ENCODE data around the gene LAMA5. TPM values are rescaled to one million over a fixed set of nuclear protein-coding genes. Genes with fewer than 3 reads are reported as not detected.

LAMA5 gene
- total RNA-seq, 1 donor from 2014 or later: 70.9 TPM

GRCh38 chr20:62358171-62359042, 8.7 kb downstream of the LAMA5 start:
- H3K4me1 ChIP-seq: peaks cover 96% of the 10 kb centered on the region
- H3K4me3 ChIP-seq: peak overlapping the region; percentile 53
- TF ChIP-seq, protein P1, sequence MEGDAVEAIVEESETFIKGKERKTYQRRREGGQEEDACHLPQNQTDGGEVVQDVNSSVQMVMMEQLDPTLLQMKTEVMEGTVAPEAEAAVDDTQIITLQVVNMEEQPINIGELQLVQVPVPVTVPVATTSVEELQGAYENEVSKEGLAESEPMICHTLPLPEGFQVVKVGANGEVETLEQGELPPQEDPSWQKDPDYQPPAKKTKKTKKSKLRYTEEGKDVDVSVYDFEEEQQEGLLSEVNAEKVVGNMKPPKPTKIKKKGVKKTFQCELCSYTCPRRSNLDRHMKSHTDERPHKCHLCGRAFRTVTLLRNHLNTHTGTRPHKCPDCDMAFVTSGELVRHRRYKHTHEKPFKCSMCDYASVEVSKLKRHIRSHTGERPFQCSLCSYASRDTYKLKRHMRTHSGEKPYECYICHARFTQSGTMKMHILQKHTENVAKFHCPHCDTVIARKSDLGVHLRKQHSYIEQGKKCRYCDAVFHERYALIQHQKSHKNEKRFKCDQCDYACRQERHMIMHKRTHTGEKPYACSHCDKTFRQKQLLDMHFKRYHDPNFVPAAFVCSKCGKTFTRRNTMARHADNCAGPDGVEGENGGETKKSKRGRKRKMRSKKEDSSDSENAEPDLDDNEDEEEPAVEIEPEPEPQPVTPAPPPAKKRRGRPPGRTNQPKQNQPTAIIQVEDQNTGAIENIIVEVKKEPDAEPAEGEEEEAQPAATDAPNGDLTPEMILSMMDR (IDR thresholded peaks at IDR 0.05; ENCODE audit: borderline replicate concordance): no peak
- no peaks in the 10 kb centered on the region for H3K27me3 ChIP-seq (ENCODE audit: low read depth)
- intact Hi-C loops (cut with micrococcal nuclease): no loop called here
- H3K27ac ChIP-seq (replicated peaks): peak overlapping the region; percentile 98
- H3K36me3 ChIP-seq: peaks cover 8% of the 10 kb centered on the region
- no peaks in the 10 kb centered on the region for H3K9me3 ChIP-seq (replicated peaks)
- DNase-seq: peak; percentile 43

DNA sequence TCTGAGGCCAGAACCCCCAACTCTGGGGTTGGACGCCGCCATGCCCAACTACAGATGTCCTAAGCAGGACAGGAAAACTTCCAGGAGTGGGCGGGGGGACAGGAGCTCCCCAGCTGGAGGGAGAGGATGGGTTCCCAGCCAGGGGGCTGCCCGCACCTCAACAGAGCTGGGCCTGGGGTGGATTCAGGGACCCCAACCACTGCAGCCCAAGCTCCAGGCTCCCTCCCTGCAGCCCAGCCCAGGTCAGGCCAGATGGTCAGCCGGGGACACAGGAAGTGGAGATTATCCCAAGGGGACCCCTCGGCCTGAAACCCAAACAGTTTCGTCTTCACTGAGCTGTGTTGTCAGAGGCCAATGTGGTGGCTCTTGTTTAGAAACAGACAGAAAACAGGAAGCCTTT, 9.4 kb downstream of the LAMA5 start:
- Histone ChIP-seq H3K9me3 (replicated peaks) (no peaks in the 10 kb centered on the region), H3K27ac (replicated peaks) (peak overlapping the region; percentile 98), H3K27me3 (ENCODE audit: low read depth) (no peaks in the 10 kb centered on the region), H3K4me1 (peaks cover 96% of the 10 kb centered on the region), H3K36me3 (peaks cover 8% of the 10 kb centered on the region), H3K4me3 (peak overlapping the region; percentile 53)
- TF ChIP-seq, protein P1 (IDR thresholded peaks at IDR 0.05; ENCODE audit: borderline replicate concordance): no peak
- DNase-seq: peak; percentile 33
- intact Hi-C loops (cut with micrococcal nuclease): no loop called here

- Histone ChIP-seq H3K4me1 (peaks cover 96% of the 10 kb centered on the region), H3K9me3 (replicated peaks) (no peaks in the 10 kb centered on the region), H3K27ac (replicated peaks) (peak overlapping the region; percentile 98), H3K27me3 (ENCODE audit: low read depth) (no peaks in the 10 kb centered on the region), H3K36me3 (peaks cover 10% of the 10 kb centered on the region), H3K4me3 (peak overlapping the region; percentile 53)
- TF ChIP-seq, protein P1 (IDR thresholded peaks at IDR 0.05; ENCODE audit: borderline replicate concordance): no peak
- peak; percentile 75 for DNase-seq
- intact Hi-C loops (cut with micrococcal nuclease): no loop called here
Measured at GRCh38 chr20:62357187-62357667, 9.9 kb downstream of the LAMA5 start.

DNA sequence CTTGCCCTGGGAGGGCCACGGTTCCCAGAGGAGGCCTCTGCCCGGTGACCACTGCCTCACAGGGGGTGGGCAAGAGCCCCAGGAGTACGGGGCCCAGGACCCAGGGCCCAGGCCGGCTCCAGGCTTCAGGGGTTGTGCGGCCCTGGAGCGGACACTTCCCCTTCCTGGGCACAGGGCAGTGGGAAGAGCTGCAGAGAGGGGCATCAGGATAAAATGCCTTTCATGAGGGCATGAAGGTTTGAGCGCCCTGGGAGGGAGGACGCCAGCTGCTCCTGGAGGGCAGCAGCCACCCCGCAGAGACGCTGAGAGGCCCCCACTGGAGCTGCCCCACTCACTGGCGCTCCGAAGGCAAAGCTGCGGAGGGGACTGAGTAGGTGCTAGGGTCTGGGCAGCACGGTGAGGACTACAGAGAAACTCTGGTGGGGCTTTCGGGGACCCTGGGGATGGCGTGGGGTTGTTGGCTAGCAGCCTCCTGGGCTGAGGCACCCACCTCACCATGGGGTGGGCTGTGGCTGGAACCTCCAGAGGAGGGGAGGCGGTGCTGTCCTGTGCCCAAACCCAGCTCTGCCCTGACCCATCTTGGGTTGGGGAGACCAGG, 10.4 kb downstream of the LAMA5 start:
- no peak for DNase-seq
- Histone ChIP-seq H3K27me3 (ENCODE audit: low read depth) (no peaks in the 10 kb centered on the region), H3K9me3 (replicated peaks) (no peaks in the 10 kb centered on the region), H3K27ac (replicated peaks) (peak overlapping the region; percentile 98), H3K4me1 (peaks cover 93% of the 10 kb centered on the region), H3K4me3 (peak overlapping the region; percentile 53), H3K36me3 (peaks cover 10% of the 10 kb centered on the region)
- TF ChIP-seq, protein P1 (IDR thresholded peaks at IDR 0.05; ENCODE audit: borderline replicate concordance): no peak
- intact Hi-C loops (cut with micrococcal nuclease): no loop called here

- TF ChIP-seq, protein P1 (IDR thresholded peaks at IDR 0.05; ENCODE audit: borderline replicate concordance): no peak
- Histone ChIP-seq H3K27me3 (ENCODE audit: low read depth) (no peaks in the 10 kb centered on the region), H3K27ac (replicated peaks) (peak overlapping the region; percentile 98), H3K4me3 (peak overlapping the region; percentile 53), H3K4me1 (peaks cover 89% of the 10 kb centered on the region), H3K9me3 (replicated peaks) (no peaks in the 10 kb centered on the region), H3K36me3 (peaks cover 14% of the 10 kb centered on the region)
- intact Hi-C loops (cut with micrococcal nuclease): no loop called here
- peak; percentile 73 for DNase-seq
Measured at GRCh38 chr20:62355878-62356588, 11.1 kb downstream of the LAMA5 start.
